Activated T-helper 2 cell treated with anti-CD3 and anti-CD28 coated beads, Interferon-gamma antibody, Interleukin-2, Interleukin-4, amounts not matched to agents 10 μg/mL and 5 μg/mL and 100 μg/mL, durations not matched to agents 14 hours and 24 hours and 36 hours (primary cell): ENCODE results near the gene LRP2. TPM values are rescaled to one million over a fixed set of nuclear protein-coding genes. Genes with fewer than 3 reads are reported as not detected.
"Not testable (repeated sequence)": the region's sequence is repeated elsewhere in the genome, so short reads cannot be mapped to it uniquely, and the experiment has no call there.

Experiments
- DNase-seq: peaks from one replicate; pipeline ENCODE4 v3.0.0; 2021; ENCODE audit warnings: low spot score
- H3K27ac Mint-ChIP-seq: one replicate; pipeline ENCODE4 v1.8.0; 2021; ENCODE audit warnings: mixed read lengths
- H3K27me3 Mint-ChIP-seq: one replicate; pipeline ENCODE4 v1.8.0; 2021; ENCODE audit warnings: low read depth, mixed read lengths
- H3K36me3 Mint-ChIP-seq: one replicate; pipeline ENCODE4 v1.8.0; 2021; ENCODE audit warnings: low read depth, mixed read lengths
- H3K4me1 Mint-ChIP-seq: one replicate; pipeline ENCODE4 v1.8.0; 2021; ENCODE audit warnings: low read depth, mixed read lengths
- H3K4me3 Mint-ChIP-seq: one replicate; pipeline ENCODE4 v1.8.0; 2021; ENCODE audit warnings: low read depth, mild to moderate bottlenecking, moderate library complexity, mixed read lengths
- H3K9me3 Mint-ChIP-seq: one replicate; pipeline ENCODE4 v1.8.0; 2021; ENCODE audit warnings: mixed read lengths
- intact Hi-C: fragments of 100-400 bp; cut with micrococcal nuclease; formaldehyde crosslinking; loops from one replicate; pipeline ENCODE4 v1.15.1; 2023
- total RNA-seq: library from RNA; stranded (reverse); gene quantifications from 2 replicates; pipeline ENCODE4 v1.2.3, GENCODE V29; 2022

The LRP2 gene
- total RNA-seq, 1 donor from 2014 or later, result 0.46 TPM

- H3K27ac Mint-ChIP-seq, DNase-seq, H3K4me1 Mint-ChIP-seq, intact Hi-C loops, H3K27me3 Mint-ChIP-seq, H3K36me3 Mint-ChIP-seq, H3K9me3 Mint-ChIP-seq, H3K4me3 Mint-ChIP-seq: not testable (repeated sequence)
Measured at GRCh38 chr2:169304689-169305088, 57.6 kb downstream of the LRP2 start.

- no peaks in the 10 kb centered on the region for H3K36me3 Mint-ChIP-seq
- intact Hi-C loops, result no loop called here
Measured at GRCh38 chr2:169303579-169304305, 58.6 kb downstream of the LRP2 start.

GRCh38 chr2:169302364-169302763 is 60.0 kb downstream of the LRP2 start:
- Mint-ChIP-seq H3K27ac (no peak overlapping the region), H3K36me3 (no peaks in the 10 kb centered on the region), H3K9me3 (no peaks in the 10 kb centered on the region), H3K27me3 (peaks cover 12% of the 10 kb centered on the region), H3K4me3 (no peak overlapping the region), H3K4me1 (no peaks in the 10 kb centered on the region)
- DNase-seq, result no peak
- intact Hi-C loops, result no loop called here

More at GRCh38 chr2:169303579-169304305, 58.6 kb downstream of the LRP2 start:
- no peak overlapping the region for H3K27ac Mint-ChIP-seq
- H3K27me3 Mint-ChIP-seq, result peaks cover 3% of the 10 kb centered on the region
- no peak overlapping the region for H3K4me3 Mint-ChIP-seq
- H3K9me3 Mint-ChIP-seq, result no peaks in the 10 kb centered on the region
- no peaks in the 10 kb centered on the region for H3K4me1 Mint-ChIP-seq
- no peak for DNase-seq

- Mint-ChIP-seq H3K9me3 (no peaks in the 10 kb centered on the region), H3K36me3 (no peaks in the 10 kb centered on the region), H3K27ac (no peak overlapping the region), H3K4me1 (no peaks in the 10 kb centered on the region), H3K4me3 (no peak overlapping the region), H3K27me3 (peaks cover 16% of the 10 kb centered on the region)
- intact Hi-C loops, result no loop called here
- no peak for DNase-seq
Measured at GRCh38 chr2:169301596-169302335, 60.6 kb downstream of the LRP2 start.

GRCh38 chr2:169300636-169301530 is 61.5 kb downstream of the LRP2 start:
- intact Hi-C loops, result no loop called here
- H3K27ac Mint-ChIP-seq, result no peak overlapping the region
- H3K4me1 Mint-ChIP-seq, result no peaks in the 10 kb centered on the region
- H3K36me3 Mint-ChIP-seq, result no peaks in the 10 kb centered on the region
- no peak for DNase-seq
- H3K9me3 Mint-ChIP-seq, result no peaks in the 10 kb centered on the region
- H3K27me3 Mint-ChIP-seq, result peaks cover 18% of the 10 kb centered on the region
- no peak overlapping the region for H3K4me3 Mint-ChIP-seq

- H3K4me1 Mint-ChIP-seq, result no peaks in the 10 kb centered on the region
- no peaks in the 10 kb centered on the region for H3K9me3 Mint-ChIP-seq
Measured at GRCh38 chr2:169298007-169298406, 64.3 kb downstream of the LRP2 start.

GRCh38 chr2:169294001-169294675 is 68.2 kb downstream of the LRP2 start:
- no peaks in the 10 kb centered on the region for H3K4me1 Mint-ChIP-seq
- no peaks in the 10 kb centered on the region for H3K36me3 Mint-ChIP-seq
- H3K27ac Mint-ChIP-seq, result no peak overlapping the region
- H3K9me3 Mint-ChIP-seq, result no peaks in the 10 kb centered on the region
- intact Hi-C loops, result no loop called here
- H3K27me3 Mint-ChIP-seq, result peaks cover 18% of the 10 kb centered on the region
- H3K4me3 Mint-ChIP-seq, result no peak overlapping the region
- DNase-seq, result no peak

More at GRCh38 chr2:169298007-169298406, 64.3 kb downstream of the LRP2 start:
- no peaks in the 10 kb centered on the region for H3K36me3 Mint-ChIP-seq
- no peak overlapping the region for H3K27ac Mint-ChIP-seq
- intact Hi-C loops, result no loop called here
- DNase-seq, result no peak
- H3K27me3 Mint-ChIP-seq, result peaks cover 18% of the 10 kb centered on the region
- no peak overlapping the region for H3K4me3 Mint-ChIP-seq

GRCh38 chr2:169291517-169291916 is 70.8 kb downstream of the LRP2 start:
- no peaks in the 10 kb centered on the region for H3K9me3 Mint-ChIP-seq

GRCh38 chr2:169290433-169290832 is 71.9 kb downstream of the LRP2 start:
- intact Hi-C loops, result no loop called here
- Mint-ChIP-seq H3K4me3 (no peak overlapping the region), H3K27me3 (peaks cover 5% of the 10 kb centered on the region), H3K9me3 (no peaks in the 10 kb centered on the region), H3K27ac (no peak overlapping the region), H3K36me3 (no peaks in the 10 kb centered on the region), H3K4me1 (no peaks in the 10 kb centered on the region)
- DNase-seq, result no peak

More at GRCh38 chr2:169291517-169291916, 70.8 kb downstream of the LRP2 start:
- no peak for DNase-seq
- Mint-ChIP-seq H3K27ac (no peak overlapping the region), H3K36me3 (no peaks in the 10 kb centered on the region), H3K27me3 (peaks cover 7% of the 10 kb centered on the region), H3K4me3 (no peak overlapping the region), H3K4me1 (no peaks in the 10 kb centered on the region)
- intact Hi-C loops, result no loop called here

- no peak overlapping the region for H3K27ac Mint-ChIP-seq
- intact Hi-C loops, result no loop called here
- H3K9me3 Mint-ChIP-seq, result no peaks in the 10 kb centered on the region
- no peaks in the 10 kb centered on the region for H3K4me1 Mint-ChIP-seq
- no peak for DNase-seq
- H3K36me3 Mint-ChIP-seq, result no peaks in the 10 kb centered on the region
- no peak overlapping the region for H3K4me3 Mint-ChIP-seq
- peaks cover 5% of the 10 kb centered on the region for H3K27me3 Mint-ChIP-seq
Measured at GRCh38 chr2:169287666-169288065, 74.7 kb downstream of the LRP2 start.

- Mint-ChIP-seq H3K4me1 (no peaks in the 10 kb centered on the region), H3K36me3 (no peaks in the 10 kb centered on the region), H3K27ac (no peak overlapping the region), H3K9me3 (no peaks in the 10 kb centered on the region), H3K27me3 (peaks cover 5% of the 10 kb centered on the region), H3K4me3 (no peak overlapping the region)
- intact Hi-C loops, result no loop called here
- DNase-seq, result no peak
Measured at GRCh38 chr2:169286624-169287231, 75.6 kb downstream of the LRP2 start.
